A673 (cell line): ENCODE measurements around the gene SGCD.

Experiments
- CTCF ChIP-seq: fragments of 300-800, 200-600 bp; sonication (generic); conservative IDR thresholded peaks from 2 replicates; pipeline ENCODE4 v1.5.1; 2017; ENCODE audit warnings: low read depth, mild to moderate bottlenecking, antibody characterized with exemption, low read length, moderate library complexity, mixed read lengths
- EZH2 ChIP-seq: fragments of 200-600 bp; sonication (generic); IDR thresholded peaks from 2 replicates; pipeline ENCODE4 v1.6.1; 2017; ENCODE audit warnings: borderline replicate concordance, low read depth, mild to moderate bottlenecking, mixed read lengths, antibody characterized with exemption, low read length; ENCODE audit not compliant: poor library complexity, severe bottlenecking

- TF ChIP-seq CTCF = no peak
- TF ChIP-seq EZH2 = no peak
These were observed 1.8 kb downstream of the SGCD start for GRCh38 chr5:156328766-156329165.
